Measurements from ENCODE around the gene KCNJ1. TPM values are rescaled to one million over a fixed set of nuclear protein-coding genes. Genes with fewer than 3 reads are reported as not detected.

The KCNJ1 gene
- total RNA-seq = under 0.01 TPM in 1 of 2 replicates, not detected in the other

DNA sequence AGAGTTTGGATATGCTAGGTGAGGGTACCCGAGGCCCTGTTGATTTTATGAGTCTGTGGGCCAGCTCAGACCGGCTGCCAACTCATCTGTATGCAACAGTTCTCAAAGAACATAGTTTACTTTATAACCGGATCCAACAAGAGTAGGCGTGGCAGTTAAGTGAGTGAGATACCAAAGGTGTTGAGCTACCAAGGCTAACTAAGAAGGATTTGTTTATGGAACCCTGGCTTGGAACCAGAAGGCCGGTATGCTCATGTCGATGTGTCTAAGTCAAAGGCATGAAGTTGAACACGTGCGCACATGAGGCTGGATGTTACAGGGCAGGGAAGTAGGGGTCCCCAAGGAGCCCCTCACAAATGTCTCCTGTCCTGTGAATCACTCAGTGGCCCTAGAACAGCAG lies at the start of gene KCNJ1:
Gene KCNJ1 (minus strand): TSS at position 20 of the 400 bp plus-strand sequence. CDS start 27,053 bp downstream, outside the sequence.
- Histone ChIP-seq H3K36me3 (ENCODE audit: control insufficient read depth, insufficient read depth, low read length) (no peaks in the 10 kb centered on the region), H3K27me3 (ENCODE audit: control insufficient read depth, insufficient read depth, low read length) (no peaks in the 10 kb centered on the region), H3K4me3 (ENCODE audit: low read depth, low read length) (no peak within 1 kb of the TSS)
- DNase-seq (ENCODE audit: low read depth) = peak; percentile 68
- TF ChIP-seq, protein P1, sequence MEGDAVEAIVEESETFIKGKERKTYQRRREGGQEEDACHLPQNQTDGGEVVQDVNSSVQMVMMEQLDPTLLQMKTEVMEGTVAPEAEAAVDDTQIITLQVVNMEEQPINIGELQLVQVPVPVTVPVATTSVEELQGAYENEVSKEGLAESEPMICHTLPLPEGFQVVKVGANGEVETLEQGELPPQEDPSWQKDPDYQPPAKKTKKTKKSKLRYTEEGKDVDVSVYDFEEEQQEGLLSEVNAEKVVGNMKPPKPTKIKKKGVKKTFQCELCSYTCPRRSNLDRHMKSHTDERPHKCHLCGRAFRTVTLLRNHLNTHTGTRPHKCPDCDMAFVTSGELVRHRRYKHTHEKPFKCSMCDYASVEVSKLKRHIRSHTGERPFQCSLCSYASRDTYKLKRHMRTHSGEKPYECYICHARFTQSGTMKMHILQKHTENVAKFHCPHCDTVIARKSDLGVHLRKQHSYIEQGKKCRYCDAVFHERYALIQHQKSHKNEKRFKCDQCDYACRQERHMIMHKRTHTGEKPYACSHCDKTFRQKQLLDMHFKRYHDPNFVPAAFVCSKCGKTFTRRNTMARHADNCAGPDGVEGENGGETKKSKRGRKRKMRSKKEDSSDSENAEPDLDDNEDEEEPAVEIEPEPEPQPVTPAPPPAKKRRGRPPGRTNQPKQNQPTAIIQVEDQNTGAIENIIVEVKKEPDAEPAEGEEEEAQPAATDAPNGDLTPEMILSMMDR (IDR thresholded peaks at IDR 0.05; ENCODE audit: insufficient read depth, low read length, severe bottlenecking) = no peak
- no peak for FAIRE-seq

GRCh38 chr11:128916681-128917080 lies 49.6 kb upstream of the KCNJ1 start:
- DNase-seq (ENCODE audit: low read depth) (no peak), FAIRE-seq (peak; percentile 76)
- H3K27me3 ChIP-seq (ENCODE audit: control insufficient read depth, insufficient read depth, low read length) = no peaks in the 10 kb centered on the region
- peaks cover 2% of the 10 kb centered on the region for H3K36me3 ChIP-seq (ENCODE audit: control insufficient read depth, insufficient read depth, low read length)
- no peak overlapping the region for H3K4me3 ChIP-seq (ENCODE audit: low read depth, low read length)
- TF ChIP-seq, protein P1 (IDR thresholded peaks at IDR 0.05; ENCODE audit: insufficient read depth, low read length, severe bottlenecking) = no peak

DNA sequence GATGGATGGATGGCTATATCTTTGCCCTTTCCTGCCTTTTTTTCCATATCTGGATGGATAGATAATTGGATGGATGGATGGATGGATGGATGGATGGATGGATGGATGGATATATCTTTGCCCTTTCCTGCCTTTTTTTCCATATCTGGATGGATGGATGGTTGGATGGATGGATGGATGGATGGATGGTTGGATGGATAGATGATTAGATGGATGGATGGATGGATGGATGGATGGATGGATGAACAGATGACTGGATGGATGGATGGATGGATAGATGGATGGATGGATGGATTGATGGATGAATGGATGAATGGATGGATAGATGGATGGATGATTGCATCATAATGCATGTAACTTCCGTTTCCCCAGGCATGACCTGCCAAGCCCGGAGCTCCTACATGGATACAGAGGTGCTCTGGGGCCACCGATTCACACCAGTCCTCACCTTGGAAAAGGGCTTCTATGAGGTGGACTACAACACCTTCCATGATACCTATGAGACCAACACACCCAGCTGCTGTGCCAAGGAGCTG lies 49.0 kb upstream of the KCNJ1 start:
- no peak for FAIRE-seq

GRCh38 chr11:128915149-128915521 lies 48.0 kb upstream of the KCNJ1 start:
- FAIRE-seq (no peak), DNase-seq (ENCODE audit: low read depth) (no peak)
- H3K27me3 ChIP-seq (ENCODE audit: control insufficient read depth, insufficient read depth, low read length) = no peaks in the 10 kb centered on the region
- no peak overlapping the region for H3K4me3 ChIP-seq (ENCODE audit: low read depth, low read length)
- peaks cover 2% of the 10 kb centered on the region for H3K36me3 ChIP-seq (ENCODE audit: control insufficient read depth, insufficient read depth, low read length)
- TF ChIP-seq, protein P1 (IDR thresholded peaks at IDR 0.05; ENCODE audit: insufficient read depth, low read length, severe bottlenecking) = no peak

More for the DNA sequence above, 49.0 kb upstream of the KCNJ1 start:
- Histone ChIP-seq H3K4me3 (ENCODE audit: low read depth, low read length) (no peak overlapping the region), H3K27me3 (ENCODE audit: control insufficient read depth, insufficient read depth, low read length) (no peaks in the 10 kb centered on the region), H3K36me3 (ENCODE audit: control insufficient read depth, insufficient read depth, low read length) (peaks cover 2% of the 10 kb centered on the region)
- TF ChIP-seq, protein P1 (IDR thresholded peaks at IDR 0.05; ENCODE audit: insufficient read depth, low read length, severe bottlenecking) = no peak
- DNase-seq (ENCODE audit: low read depth) = no peak

DNA sequence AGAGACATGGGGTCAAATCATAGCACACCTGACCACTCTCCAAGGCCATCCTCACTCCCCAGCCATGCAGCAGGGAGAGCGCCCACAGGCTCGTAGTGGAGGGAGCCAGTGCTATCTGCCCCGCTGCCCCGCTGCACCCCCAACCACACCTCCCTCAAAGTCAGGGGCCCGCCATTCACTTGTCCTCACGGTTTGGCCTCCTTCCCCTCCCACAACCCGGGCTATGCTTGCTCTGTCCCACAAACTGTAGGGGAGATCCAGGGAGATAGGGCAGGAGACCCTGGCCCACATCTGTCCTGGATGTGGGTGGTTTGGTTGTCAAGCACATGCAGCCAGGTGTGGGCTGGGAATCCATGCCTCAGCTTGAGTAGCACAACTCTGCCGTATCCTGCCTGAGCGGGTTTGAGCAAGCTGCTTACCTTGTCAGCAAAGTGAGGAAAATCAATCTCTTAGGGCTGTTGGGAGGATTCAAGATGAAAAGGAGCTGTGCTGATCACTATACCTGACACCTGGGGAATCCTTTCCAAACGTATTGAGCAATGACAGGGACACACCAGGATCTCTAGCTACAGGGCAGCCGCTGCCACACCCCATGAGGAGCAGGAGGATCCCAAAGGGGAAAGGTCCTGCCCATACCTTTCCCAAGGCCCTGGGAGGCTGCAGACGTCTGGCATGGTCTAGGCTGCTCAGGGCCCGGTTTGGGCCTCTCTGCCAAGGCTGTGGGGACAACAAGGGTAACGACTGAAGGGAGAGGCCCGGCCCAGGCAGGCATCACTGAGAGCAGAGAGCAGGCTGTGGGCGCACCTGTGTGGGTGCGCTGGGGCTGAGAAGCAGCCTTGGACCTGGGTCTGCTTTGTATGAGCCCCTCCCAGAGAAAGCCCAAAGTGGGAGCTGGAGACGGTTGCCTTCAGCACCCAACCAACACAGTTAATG lies 47.4 kb upstream of the KCNJ1 start:
- H3K4me3 ChIP-seq (ENCODE audit: low read depth, low read length) = no peak overlapping the region
- no peaks in the 10 kb centered on the region for H3K27me3 ChIP-seq (ENCODE audit: control insufficient read depth, insufficient read depth, low read length)
- TF ChIP-seq, protein P1 (IDR thresholded peaks at IDR 0.05; ENCODE audit: insufficient read depth, low read length, severe bottlenecking) = no peak
- FAIRE-seq (peak; percentile 7), DNase-seq (ENCODE audit: low read depth) (peak; percentile 55)
- H3K36me3 ChIP-seq (ENCODE audit: control insufficient read depth, insufficient read depth, low read length) = peaks cover 2% of the 10 kb centered on the region

Measured in bronchial epithelial cell (primary cell).